ENCODE measurements around the gene CLIP1.
A peak's percentile ranks its signal among the peaks of the same experiment; 100 is the strongest.
"Not testable (repeated sequence)": the region's sequence is repeated elsewhere in the genome, so short reads cannot be mapped to it uniquely, and the experiment has no call there.

Gene CLIP1

DNA sequence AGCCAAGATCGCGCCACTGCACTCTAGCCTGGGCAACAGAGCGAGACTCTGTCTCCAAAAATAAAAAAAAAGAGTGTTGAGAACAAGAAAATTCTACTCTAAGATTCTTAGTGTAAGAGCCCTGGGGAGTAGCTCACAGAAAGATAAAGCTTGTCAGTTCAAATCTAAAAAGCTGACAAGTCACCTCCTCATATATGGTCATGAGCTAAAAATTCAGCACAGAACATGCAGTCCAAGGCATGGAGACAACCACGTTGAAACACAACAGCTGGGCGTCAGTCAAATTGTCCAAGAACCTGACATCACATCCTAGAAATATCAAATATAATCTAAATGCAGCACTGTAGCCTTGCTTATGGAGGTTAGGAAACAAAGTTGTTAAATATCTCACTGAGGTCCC, 47.8 kb downstream of the CLIP1 start:
- DNase-seq (ENCODE audit: low read depth in 1 of 2, low spot score in 1 of 2) = no peak
- no peak for TF ChIP-seq JUND (IDR thresholded peaks at IDR 0.05; ENCODE audit: low read depth)
- in situ Hi-C loops (cut with HindIII; ENCODE audit: low pct_unique_long_range_greater_than_20kb, low sequenced_read_pairs) = no loop called here

DNA sequence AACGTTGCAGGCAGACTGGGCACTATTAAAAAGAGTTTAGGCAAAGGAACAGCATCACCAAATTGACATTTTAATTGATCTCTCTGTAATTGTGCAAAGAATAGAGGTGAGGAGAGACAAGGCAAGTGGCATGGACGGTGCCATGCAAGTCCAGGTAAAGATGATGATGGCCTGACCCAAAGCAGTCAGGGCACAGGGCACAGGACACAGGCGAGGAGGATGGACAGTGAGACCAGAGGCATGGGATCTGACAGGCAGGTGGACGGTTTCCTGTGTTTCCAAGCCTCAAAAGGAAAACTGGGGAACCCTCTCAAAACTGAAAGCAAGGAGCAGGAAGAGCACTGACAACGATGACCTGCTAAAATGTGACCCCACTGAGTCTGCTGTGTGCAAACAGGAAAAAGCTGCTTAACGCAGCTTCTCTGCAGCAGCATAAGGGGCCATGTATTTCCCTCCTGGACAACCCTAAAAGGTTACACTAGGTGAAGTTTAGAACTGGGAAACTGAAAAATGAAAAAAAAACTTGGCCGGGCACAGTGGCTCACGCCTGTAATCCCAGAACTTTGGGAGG, 50.9 kb downstream of the CLIP1 start:
- in situ Hi-C loops (cut with HindIII; ENCODE audit: low pct_unique_long_range_greater_than_20kb, low sequenced_read_pairs) = no loop called here
- no peak for DNase-seq (ENCODE audit: low read depth in 1 of 2, low spot score in 1 of 2)
- TF ChIP-seq JUND (IDR thresholded peaks at IDR 0.05; ENCODE audit: low read depth) = no peak

DNA sequence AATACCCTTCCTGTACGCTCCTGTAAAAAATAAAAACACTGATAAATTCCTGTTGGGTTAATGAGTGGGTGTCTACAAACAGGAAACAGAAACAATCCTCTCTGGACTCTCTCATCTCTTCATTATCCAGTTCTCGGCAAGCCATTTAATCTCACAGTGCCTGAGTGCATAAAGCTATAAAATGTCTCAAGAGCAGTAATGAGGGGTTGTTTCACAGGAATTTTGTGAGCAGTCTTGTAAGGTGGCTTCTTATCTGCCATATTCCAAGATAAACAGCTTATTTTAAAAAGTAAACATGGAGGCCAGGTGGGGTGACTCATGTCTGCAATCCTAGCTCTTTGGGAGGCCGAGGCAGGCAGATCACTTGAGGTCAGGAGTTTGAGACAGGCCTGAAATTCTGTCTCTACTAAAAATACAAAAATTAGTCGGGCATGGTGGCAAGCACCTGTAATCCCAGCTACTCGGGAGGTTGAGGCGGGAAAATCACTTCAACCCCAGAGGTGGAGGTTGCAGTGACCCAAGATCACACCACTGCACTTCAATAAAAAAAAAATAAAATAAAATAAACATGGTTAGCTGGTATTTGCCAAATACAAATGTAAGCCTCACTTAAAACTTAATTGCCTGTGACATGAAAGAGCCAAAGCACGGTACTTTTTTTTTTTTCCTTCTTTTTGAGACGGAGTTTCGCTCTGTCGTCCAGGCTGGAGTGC, 54.0 kb downstream of the CLIP1 start:
- TF ChIP-seq JUND (IDR thresholded peaks at IDR 0.05; ENCODE audit: low read depth) = no peak
- no peak for DNase-seq (ENCODE audit: low read depth in 1 of 2, low spot score in 1 of 2)
- in situ Hi-C loops (cut with HindIII; ENCODE audit: low pct_unique_long_range_greater_than_20kb, low sequenced_read_pairs) = no loop called here

DNA sequence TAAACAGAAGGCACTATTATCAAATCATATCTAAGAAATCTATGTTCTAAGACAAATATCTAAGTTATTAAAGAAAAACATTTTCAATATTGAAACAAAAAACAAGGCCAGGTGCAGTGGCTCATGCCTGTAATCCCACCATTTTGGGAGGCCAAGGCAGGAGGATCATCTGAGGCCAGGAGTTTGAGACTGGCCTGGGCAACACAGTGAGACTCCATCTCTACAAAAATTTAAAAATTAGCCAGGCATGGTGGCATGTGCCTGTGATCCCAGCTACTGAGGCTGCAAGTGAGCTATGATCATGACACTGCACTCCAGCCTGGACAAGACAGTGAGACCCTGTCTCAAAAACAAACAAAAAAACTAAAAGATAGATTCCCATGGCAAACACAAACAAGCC, 54.8 kb downstream of the CLIP1 start:
- DNase-seq (ENCODE audit: low read depth in 1 of 2, low spot score in 1 of 2); in situ Hi-C loops (cut with HindIII; ENCODE audit: low pct_unique_long_range_greater_than_20kb, low sequenced_read_pairs): not testable (repeated sequence)

DNA sequence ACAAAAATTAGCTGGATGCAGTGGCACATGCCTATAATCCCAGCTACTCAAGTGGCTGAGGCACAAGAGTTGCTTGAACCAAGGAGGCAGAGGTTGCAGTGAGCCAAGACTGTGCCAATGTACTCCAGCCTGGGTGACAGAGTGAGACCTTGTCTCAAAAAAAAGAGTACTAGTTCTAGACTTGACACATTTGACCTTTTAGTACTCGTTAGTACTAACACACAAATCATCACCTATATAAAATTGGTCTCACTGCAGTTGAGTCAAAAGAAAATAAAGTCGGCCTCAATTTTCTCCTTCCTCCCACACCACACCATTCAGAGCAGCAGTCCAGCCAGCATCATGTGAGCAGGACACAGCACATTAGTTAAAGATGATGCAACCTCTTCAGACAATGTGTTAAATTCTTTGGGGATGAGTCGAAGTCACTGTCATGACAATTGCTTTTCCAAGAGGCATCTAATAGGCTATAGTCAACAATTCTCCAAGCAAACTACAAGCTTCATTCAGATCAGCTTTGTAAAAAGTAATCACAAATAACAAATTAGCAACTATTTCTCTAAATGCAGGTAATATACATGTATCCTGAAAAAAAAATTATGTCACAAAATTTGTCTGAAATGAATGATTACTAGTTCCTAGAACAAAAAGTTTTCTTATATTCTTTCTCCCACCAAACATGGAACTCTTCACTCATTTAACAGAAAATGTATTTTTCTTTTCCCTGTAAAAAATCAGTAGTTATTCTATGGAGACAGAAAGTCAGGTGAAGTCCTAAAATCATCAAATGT, 55.6 kb downstream of the CLIP1 start:
- in situ Hi-C loops (cut with HindIII; ENCODE audit: low pct_unique_long_range_greater_than_20kb, low sequenced_read_pairs) = no loop called here
- DNase-seq (ENCODE audit: low read depth in 1 of 2, low spot score in 1 of 2) = peak; percentile 17 to 68
- no peak for TF ChIP-seq JUND (IDR thresholded peaks at IDR 0.05; ENCODE audit: low read depth)

DNA sequence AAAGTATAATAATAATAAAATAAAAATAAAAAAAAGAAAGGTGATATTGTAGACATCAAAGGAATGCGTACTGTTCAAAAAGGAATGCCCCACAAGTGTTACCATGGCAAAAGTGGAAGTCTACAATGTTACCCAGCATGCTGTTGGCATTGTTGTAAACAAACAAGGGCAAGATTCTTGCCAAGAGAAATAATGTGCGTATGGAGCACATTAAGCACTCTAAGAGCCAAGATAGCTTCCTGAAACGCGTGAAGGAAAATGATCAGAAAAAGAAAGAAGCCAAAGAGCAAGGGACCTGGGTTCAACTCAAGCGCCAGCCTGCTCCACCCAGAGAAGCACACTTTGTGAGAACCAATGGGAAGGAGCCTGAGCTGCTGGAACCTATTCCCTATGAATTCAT, 57.2 kb downstream of the CLIP1 start:
- in situ Hi-C loops (cut with HindIII; ENCODE audit: low pct_unique_long_range_greater_than_20kb, low sequenced_read_pairs); DNase-seq (ENCODE audit: low read depth in 1 of 2, low spot score in 1 of 2): not testable (repeated sequence)

DNA sequence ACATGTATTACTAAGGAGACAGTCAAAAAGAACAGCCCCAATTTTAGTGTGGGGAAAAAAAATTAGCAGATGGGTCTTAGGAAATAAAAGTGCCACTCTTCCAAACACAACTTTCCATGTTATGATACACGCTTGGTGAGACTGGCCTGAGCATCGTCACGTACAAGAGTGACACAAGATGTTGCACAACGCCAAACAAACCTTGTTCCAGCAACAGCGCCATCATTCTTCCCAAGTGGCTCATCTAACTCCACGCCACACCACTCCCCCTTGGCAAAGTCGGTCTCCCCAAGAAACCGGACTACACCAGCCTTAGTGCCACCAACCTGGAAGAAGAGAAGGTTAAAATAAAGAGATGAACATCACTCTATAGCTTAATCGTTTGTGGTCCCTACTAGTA, 58.7 kb downstream of the CLIP1 start:
- in situ Hi-C loops (cut with HindIII; ENCODE audit: low pct_unique_long_range_greater_than_20kb, low sequenced_read_pairs) = no loop called here
- no peak for TF ChIP-seq JUND (IDR thresholded peaks at IDR 0.05; ENCODE audit: low read depth)
- no peak for DNase-seq (ENCODE audit: low read depth in 1 of 2, low spot score in 1 of 2)

DNA sequence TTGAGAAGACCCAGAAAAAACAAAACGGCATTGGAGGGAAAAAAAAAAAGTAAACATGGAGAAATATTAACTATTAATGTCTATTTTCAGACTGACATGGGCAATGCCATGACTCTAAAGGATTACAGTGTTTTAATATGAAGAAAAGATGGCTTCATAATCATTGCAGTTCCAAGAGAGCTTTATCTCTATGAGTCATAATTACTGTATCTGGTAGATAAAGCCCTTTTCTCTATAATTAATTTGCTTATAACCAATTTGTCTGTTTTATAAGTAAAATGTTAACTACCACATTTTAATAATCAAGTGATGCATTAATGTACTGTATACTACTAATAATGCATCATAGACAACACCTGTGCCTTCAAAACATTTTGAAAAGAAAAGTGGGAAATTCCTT, 59.7 kb downstream of the CLIP1 start:
- DNase-seq (ENCODE audit: low read depth in 1 of 2, low spot score in 1 of 2) = no peak
- in situ Hi-C loops (cut with HindIII; ENCODE audit: low pct_unique_long_range_greater_than_20kb, low sequenced_read_pairs) = no loop called here
- no peak for TF ChIP-seq JUND (IDR thresholded peaks at IDR 0.05; ENCODE audit: low read depth)

DNA sequence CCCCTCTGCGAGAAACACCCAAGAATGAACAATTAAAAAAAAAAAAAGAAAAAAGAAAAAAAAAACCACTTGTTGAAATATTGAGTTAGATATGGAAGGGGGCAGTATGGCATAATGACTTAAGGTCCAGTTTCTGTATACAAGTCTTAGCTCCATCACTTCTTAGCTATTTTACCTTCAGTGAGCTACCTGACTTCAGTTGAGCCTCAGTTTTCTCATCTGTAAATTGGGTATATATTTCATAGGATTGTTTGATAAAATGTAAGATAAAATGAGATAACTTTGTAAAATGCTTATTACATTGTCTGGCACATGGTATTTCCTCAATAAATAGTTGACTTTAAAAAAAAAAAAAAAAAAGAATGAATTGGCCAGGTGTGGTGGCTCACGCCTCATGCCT, 64.1 kb downstream of the CLIP1 start:
- in situ Hi-C loops (cut with HindIII; ENCODE audit: low pct_unique_long_range_greater_than_20kb, low sequenced_read_pairs); DNase-seq (ENCODE audit: low read depth in 1 of 2, low spot score in 1 of 2): not testable (repeated sequence)

DNA sequence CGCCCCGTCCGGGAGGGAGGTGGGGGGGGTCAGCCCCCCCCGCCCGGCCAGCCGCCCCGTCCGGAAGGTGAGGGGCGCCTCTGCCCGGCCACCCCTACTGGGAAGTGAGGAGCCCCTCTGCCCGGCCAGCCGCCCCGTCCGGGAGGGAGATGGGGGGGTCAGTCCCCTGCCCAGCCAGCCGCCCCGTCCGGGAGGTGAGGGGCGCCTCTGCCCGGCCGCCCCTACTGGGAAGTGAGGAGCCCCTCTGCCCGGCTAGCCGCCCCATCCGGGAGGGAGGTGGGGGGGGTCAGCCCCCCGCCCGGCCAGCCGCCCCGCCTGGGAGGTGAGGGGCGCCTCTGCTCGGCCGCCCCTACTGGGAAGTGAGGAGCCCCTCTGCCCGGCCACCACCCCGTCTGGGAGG, 64.9 kb downstream of the CLIP1 start:
- DNase-seq (ENCODE audit: low read depth in 1 of 2, low spot score in 1 of 2); in situ Hi-C loops (cut with HindIII; ENCODE audit: low pct_unique_long_range_greater_than_20kb, low sequenced_read_pairs): not testable (repeated sequence)

DNA sequence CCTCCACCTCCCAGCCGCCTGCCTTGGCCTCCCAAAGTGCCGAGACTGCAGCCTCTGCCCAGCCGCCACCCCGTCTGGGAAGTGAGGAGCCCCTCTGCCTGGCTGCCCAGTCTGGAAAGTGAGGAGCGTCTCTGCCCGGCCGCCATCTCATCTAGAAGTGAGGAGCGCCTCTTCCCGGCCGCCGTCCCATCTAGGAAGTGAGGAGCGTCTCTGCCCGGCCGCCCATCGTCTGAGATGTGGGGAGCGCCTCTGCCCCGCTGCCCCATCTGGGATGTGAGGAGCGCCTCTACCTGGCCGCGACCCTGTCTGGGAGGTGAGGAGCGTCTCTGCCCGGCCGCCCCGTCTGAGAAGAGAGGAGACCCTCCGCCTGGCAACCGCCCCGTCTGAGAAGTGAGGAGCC, 65.5 kb downstream of the CLIP1 start:
- in situ Hi-C loops (cut with HindIII; ENCODE audit: low pct_unique_long_range_greater_than_20kb, low sequenced_read_pairs); DNase-seq (ENCODE audit: low read depth in 1 of 2, low spot score in 1 of 2): not testable (repeated sequence)

DNA sequence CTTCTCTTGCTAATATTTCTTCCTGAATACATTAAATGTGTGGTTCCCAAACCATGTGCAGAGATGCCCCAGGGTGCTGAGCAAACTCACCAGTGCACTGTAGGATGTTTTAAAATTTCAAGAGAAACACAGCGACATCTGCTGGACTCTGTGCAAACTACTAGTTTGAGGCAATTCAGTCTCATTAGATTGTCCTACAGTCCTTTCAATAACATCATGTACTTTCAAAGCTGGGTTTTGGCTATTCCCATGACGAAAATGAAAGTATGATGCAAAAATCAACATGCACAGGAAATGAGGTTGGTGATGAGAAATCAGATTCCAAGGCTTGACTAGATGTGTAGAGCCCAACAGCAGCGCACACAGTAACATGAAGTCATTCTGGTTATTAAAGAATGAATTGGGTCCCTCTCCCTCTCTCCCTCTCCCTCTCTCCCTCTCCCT, 66.3 kb downstream of the CLIP1 start:
- DNase-seq (ENCODE audit: low read depth in 1 of 2, low spot score in 1 of 2) = peak; percentile 40 to 80
- TF ChIP-seq JUND (IDR thresholded peaks at IDR 0.05; ENCODE audit: low read depth) = no peak
- in situ Hi-C loops (cut with HindIII; ENCODE audit: low pct_unique_long_range_greater_than_20kb, low sequenced_read_pairs) = no loop called here

DNA sequence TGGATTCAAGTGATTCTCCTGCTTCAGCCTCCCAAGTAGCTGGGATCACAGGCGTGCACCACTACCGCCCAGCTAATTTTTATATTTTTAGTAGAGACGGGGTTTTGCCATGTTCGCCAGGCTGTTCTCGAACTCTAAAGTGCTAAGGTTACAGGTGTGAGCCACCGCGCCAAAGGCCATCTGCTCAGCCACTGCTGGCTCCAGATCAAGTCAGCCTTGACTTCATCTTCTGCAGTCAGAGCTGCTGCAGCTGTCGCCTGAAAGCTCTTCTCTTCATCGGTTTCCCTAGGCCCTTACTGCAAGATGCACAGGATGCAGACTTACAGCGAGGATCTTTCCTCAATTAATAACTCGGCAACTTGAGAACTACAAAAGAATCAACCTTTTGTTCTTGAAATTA, 66.8 kb downstream of the CLIP1 start:
- in situ Hi-C loops (cut with HindIII; ENCODE audit: low pct_unique_long_range_greater_than_20kb, low sequenced_read_pairs) = no loop called here
- TF ChIP-seq JUND (IDR thresholded peaks at IDR 0.05; ENCODE audit: low read depth) = no peak
- no peak for DNase-seq (ENCODE audit: low read depth in 1 of 2, low spot score in 1 of 2)

Measured in T47D (cell line).